Activated T-helper 2 cell treated with anti-CD3 and anti-CD28 coated beads, Interferon-gamma antibody, Interleukin-2, Interleukin-4, amounts not matched to agents 10 μg/mL and 5 μg/mL and 100 μg/mL, durations not matched to agents 14 hours and 24 hours and 36 hours (primary cell): ENCODE data around the gene CTDSPL2. TPM values are rescaled to one million over a fixed set of nuclear protein-coding genes. Genes with fewer than 3 reads are reported as not detected.
"Not testable (repeated sequence)": the region's sequence is repeated elsewhere in the genome, so short reads cannot be mapped to it uniquely, and the experiment has no call there.

Experiments used
- DNase-seq: peaks from one replicate; pipeline ENCODE4 v3.0.0; 2021; ENCODE audit warnings: low spot score
- H3K27ac Mint-ChIP-seq: one replicate; pipeline ENCODE4 v1.8.0; 2021; ENCODE audit warnings: mixed read lengths
- H3K27me3 Mint-ChIP-seq: one replicate; pipeline ENCODE4 v1.8.0; 2021; ENCODE audit warnings: low read depth, mixed read lengths
- H3K36me3 Mint-ChIP-seq: one replicate; pipeline ENCODE4 v1.8.0; 2021; ENCODE audit warnings: low read depth, mixed read lengths
- H3K4me1 Mint-ChIP-seq: one replicate; pipeline ENCODE4 v1.8.0; 2021; ENCODE audit warnings: low read depth, mixed read lengths
- H3K4me3 Mint-ChIP-seq: one replicate; pipeline ENCODE4 v1.8.0; 2021; ENCODE audit warnings: low read depth, mild to moderate bottlenecking, moderate library complexity, mixed read lengths
- H3K9me3 Mint-ChIP-seq: one replicate; pipeline ENCODE4 v1.8.0; 2021; ENCODE audit warnings: mixed read lengths
- intact Hi-C: fragments of 100-400 bp; cut with micrococcal nuclease; formaldehyde crosslinking; loops from one replicate; pipeline ENCODE4 v1.15.1; 2023
- total RNA-seq: library from RNA; stranded (reverse); gene quantifications from 2 replicates; pipeline ENCODE4 v1.2.3, GENCODE V29; 2022

Gene CTDSPL2
- total RNA-seq, 1 donor from 2014 or later, result 69.6 TPM

DNA sequence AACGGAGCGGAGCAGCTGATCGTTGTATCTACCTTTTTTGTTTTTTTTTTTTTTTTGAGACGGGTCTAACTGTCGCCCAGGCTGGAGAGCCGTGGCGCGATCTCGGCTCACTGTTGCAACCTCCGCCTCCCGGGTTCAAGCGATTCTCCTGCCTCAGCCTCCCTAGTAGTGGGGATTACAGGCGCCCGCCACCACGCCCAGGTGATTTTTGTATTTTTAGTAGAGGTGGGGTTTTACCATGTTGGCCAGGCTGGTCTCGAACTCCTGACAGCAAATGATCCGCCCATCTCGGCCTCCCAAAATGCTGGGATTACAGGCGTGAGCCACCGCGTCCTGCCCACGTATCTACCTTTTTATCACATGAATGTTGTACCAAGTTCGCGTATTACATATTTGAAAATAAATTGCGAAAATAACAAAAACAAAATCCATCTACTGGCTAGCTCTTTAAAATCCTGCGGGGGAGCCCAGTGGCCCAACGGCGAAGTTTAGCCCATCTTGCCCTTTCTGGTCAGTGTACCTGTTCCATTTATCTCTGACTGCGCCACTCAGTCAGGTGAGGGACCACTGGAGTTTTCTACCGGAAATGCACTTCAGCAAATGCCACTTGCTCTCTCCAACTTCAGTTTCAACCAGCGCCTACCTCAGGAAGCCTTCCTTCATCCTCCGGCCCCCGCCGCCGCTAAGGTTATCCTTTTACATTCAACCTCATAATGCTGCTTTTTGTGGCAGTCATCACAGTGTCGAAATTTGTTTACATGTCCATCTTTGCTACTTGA lies 108.3 kb downstream of the CTDSPL2 start:
- peak overlapping the region; percentile 87 for H3K27ac Mint-ChIP-seq

DNA sequence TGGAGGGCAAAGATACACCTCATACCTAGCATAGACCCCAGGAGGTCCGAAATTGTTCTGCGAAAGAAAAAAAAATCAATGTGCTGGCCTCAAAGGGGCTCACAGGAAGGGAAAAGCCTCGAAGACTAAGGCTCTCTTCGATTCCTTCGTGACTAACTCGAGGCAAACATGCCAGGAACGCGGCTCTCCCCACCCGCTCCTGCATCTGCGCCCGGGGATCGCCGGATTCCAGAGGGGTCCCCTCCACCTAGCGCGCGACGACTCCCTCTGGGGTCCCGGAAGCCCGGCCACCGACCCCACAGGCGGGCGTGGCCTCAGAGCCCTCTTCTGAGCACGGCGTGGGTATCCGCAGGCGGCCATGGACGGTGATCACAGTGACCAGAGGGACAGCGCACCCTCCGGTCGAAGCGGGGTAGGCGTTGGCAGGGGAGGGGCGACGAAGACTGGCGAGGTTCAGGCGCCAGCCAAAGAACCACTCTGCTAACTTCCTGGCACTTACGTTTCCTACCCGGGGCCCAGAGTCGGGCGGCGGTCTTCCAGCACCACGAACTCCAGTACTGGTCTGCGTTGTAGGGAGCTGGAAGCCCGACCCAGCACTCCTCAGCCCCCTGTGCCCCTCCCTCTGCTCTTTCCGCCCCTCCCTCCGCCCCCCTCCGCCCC lies 109.0 kb downstream of the CTDSPL2 start:
- no peak for DNase-seq
- Mint-ChIP-seq H3K36me3 (peaks cover 54% of the 10 kb centered on the region), H3K4me1 (peaks cover 34% of the 10 kb centered on the region), H3K27ac (peak overlapping the region; percentile 87), H3K27me3 (no peaks in the 10 kb centered on the region), H3K9me3 (no peaks in the 10 kb centered on the region), H3K4me3 (peak overlapping the region; percentile 98)
- intact Hi-C loops, result loop anchor here (1.0 to 10.0 kb wide), 5 partner anchors 36 to 712 kb away; partner anchors contain the start of genes B2M, GOLM2, MFAP1 and PATL2

More for the DNA sequence above, 108.3 kb downstream of the CTDSPL2 start:
- Mint-ChIP-seq H3K9me3 (no peaks in the 10 kb centered on the region), H3K36me3 (peaks cover 49% of the 10 kb centered on the region), H3K4me3 (peak overlapping the region; percentile 98), H3K4me1 (peaks cover 27% of the 10 kb centered on the region), H3K27me3 (no peaks in the 10 kb centered on the region)
- peak; percentile 28 for DNase-seq
- intact Hi-C loops, result loop anchor here (1.0 to 10.0 kb wide), 5 partner anchors 35 to 711 kb away; partner anchors contain the start of genes B2M, GOLM2, MFAP1 and PATL2

DNA sequence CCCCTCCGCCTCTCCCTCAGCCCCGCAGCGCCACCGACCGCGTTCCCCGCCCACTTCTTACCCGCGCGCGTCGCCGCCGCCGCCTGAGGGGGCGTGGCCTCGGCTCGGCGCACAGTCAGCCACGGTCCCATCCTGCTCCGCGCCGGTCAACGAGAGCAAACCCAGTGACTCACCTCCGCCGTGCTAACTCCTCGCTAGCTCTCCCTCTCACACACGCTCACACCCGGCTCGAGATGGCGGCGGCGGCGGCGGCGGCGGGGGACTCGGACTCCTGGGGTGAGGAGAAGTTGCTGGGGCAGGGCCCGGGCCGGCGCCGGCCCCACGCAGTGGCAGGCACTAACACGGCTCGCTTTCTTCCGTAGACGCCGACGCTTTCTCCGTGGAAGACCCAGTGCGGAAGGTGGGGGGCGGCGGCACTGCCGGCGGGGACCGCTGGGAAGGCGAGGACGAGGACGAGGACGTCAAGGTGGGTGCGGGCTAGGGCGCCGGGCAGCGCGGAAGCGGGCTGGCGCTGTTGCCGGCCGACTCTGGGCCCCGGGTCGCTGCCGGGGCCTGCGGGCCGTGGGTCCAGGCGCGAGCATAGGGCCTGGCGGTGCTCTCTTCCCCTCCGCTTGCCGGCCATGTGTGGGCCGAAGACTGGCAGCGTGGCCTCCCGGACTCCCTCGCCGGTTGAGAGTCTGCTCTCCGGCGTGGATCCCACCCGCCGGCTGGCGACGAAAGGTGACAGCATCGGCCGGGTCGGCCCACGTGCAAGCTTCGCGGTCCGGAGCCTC lies 109.7 kb downstream of the CTDSPL2 start, which contains the start of gene EIF3J:
Gene EIF3J (plus strand): TSS at position 186 of the 773 bp plus-strand sequence. CDS start 48 bp downstream, at position 234.
- DNase-seq, result peak; percentile 96
- intact Hi-C loops, result loop anchor here (1.0 to 10.0 kb wide), 7 partner anchors 9 to 712 kb away; partner anchors contain the start of genes B2M, CTDSPL2, GOLM2 and MFAP1
- Mint-ChIP-seq H3K27ac (peak within 1 kb of the TSS; percentile 99), H3K9me3 (no peaks in the 10 kb centered on the region), H3K4me3 (peak within 1 kb of the TSS; percentile 98), H3K27me3 (no peaks in the 10 kb centered on the region), H3K4me1 (peaks cover 41% of the 10 kb centered on the region), H3K36me3 (peaks cover 61% of the 10 kb centered on the region)

DNA sequence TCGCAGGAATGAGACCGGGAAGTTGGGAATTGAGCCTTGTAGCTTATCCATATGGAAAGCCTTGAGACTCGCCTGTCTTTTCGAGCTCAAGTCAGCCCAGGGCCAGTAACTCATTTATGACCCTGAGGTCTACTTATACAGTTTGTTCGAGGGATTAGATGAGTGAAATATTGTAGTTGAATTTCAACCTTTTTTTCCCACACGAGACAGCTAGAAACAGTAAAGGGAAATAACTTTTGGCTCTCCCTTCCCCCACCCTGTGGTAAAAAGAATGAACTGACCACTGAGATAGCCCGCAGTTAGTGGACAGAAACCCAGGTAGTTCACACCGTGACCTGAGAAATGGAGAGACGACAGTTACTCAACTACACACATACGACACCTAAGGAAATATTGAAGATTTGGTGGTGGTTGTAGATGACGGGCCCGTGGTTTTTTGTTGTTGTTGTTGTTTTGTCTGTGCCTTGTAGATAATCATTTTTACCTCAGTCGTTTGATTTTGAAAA lies 110.4 kb downstream of the CTDSPL2 start:
- H3K27ac Mint-ChIP-seq, result peak overlapping the region; percentile 99
- DNase-seq, result no peak
- no peaks in the 10 kb centered on the region for H3K27me3 Mint-ChIP-seq
- intact Hi-C loops, result loop anchor here (1.0 to 10.0 kb wide), 6 partner anchors 9 to 713 kb away; partner anchors contain the start of genes B2M, CTDSPL2, GOLM2 and MFAP1
- no peaks in the 10 kb centered on the region for H3K9me3 Mint-ChIP-seq
- peaks cover 65% of the 10 kb centered on the region for H3K36me3 Mint-ChIP-seq
- peak overlapping the region; percentile 98 for H3K4me3 Mint-ChIP-seq
- peaks cover 47% of the 10 kb centered on the region for H3K4me1 Mint-ChIP-seq

DNA sequence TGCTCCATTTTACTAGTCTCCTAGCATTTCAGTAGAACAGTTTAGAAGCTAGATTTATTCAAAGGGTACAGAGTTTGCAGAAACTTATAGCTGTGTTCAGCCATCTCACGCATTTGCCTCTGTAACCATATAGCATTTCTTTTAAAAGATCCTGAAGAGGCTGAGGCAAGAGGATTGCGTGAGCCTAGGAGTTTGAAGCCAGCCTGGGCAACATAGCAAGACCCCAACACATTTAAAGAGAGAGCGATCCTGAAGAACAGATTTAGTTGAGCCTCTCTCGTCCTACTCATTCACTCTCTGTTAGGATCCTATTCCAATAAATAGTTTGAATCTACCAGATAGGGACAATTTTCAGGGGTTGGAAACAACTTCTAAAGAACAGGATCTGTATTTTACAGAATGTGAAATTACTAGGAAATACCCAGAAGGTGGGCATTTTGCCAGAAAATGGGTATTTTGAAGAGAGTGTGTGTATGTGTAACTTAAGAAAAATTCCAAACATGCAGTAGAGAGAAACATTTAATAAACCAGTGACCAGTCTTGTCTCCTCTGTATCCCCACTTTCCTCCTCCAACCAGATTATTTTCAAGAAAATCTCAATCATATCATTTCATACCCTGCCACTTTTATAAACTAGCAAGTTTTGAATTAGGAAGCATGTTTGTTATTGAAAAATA lies 114.0 kb downstream of the CTDSPL2 start:
- no peaks in the 10 kb centered on the region for H3K9me3 Mint-ChIP-seq
- H3K4me1 Mint-ChIP-seq, result peaks cover 56% of the 10 kb centered on the region
- peak overlapping the region; percentile 66 for H3K27ac Mint-ChIP-seq
- intact Hi-C loops, result no loop called here
- peaks cover 62% of the 10 kb centered on the region for H3K36me3 Mint-ChIP-seq
- H3K27me3 Mint-ChIP-seq, result no peaks in the 10 kb centered on the region
- no peak overlapping the region for H3K4me3 Mint-ChIP-seq
- no peak for DNase-seq

DNA sequence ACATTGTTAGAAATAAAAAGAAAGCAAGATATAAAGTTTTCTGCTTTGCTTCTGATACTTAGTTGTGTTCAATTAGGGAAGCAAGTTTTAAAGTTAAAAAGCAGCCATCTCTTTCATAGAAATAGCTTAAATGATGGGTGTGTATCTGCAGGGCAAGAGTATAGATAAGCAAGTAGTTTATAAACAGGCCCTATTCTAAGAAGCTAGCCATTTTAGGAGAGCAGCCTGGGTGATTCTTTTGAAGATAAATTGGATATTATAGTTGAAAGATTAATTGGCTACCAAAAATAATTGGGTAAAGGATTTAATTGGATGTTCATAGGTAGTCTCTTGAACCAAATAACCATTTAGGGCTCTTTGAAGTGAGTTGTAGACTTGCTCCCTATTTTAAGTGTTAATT lies 115.2 kb downstream of the CTDSPL2 start:
- intact Hi-C loops, result no loop called here
- no peaks in the 10 kb centered on the region for H3K9me3 Mint-ChIP-seq
- peaks cover 62% of the 10 kb centered on the region for H3K4me1 Mint-ChIP-seq
- peaks cover 68% of the 10 kb centered on the region for H3K36me3 Mint-ChIP-seq
- no peak for DNase-seq
- H3K27ac Mint-ChIP-seq, result peak overlapping the region; percentile 35
- H3K4me3 Mint-ChIP-seq, result no peak overlapping the region
- H3K27me3 Mint-ChIP-seq, result no peaks in the 10 kb centered on the region

DNA sequence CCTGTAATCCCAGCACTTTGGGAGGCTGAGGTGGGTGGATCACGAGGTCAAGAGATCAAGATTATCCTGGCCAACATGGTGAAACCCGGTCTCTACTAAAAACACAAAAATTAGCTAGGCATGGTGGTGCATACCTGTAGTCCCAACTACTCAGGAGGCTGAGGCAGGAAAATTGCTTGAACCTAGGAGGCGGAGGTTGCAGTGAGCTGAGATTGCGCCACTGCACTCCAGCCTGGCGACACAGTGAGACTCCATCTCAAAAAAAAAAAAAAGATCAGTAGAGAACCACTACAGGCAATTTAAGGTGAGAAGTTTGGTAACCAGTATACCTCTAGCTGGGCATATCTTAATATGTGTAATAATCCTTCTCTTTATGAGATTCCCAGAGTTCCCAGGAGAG lies 117.3 kb downstream of the CTDSPL2 start:
- peaks cover 54% of the 10 kb centered on the region for H3K4me1 Mint-ChIP-seq
- peak overlapping the region; percentile 67 for H3K27ac Mint-ChIP-seq
- H3K9me3 Mint-ChIP-seq, DNase-seq, H3K27me3 Mint-ChIP-seq: not testable (repeated sequence)
- peak overlapping the region; percentile 33 for H3K4me3 Mint-ChIP-seq
- intact Hi-C loops, result loop anchor here (5.0 kb wide), 1 partner anchor 237 kb away; no protein-coding TSS in a partner anchor
- peaks cover 62% of the 10 kb centered on the region for H3K36me3 Mint-ChIP-seq

DNA sequence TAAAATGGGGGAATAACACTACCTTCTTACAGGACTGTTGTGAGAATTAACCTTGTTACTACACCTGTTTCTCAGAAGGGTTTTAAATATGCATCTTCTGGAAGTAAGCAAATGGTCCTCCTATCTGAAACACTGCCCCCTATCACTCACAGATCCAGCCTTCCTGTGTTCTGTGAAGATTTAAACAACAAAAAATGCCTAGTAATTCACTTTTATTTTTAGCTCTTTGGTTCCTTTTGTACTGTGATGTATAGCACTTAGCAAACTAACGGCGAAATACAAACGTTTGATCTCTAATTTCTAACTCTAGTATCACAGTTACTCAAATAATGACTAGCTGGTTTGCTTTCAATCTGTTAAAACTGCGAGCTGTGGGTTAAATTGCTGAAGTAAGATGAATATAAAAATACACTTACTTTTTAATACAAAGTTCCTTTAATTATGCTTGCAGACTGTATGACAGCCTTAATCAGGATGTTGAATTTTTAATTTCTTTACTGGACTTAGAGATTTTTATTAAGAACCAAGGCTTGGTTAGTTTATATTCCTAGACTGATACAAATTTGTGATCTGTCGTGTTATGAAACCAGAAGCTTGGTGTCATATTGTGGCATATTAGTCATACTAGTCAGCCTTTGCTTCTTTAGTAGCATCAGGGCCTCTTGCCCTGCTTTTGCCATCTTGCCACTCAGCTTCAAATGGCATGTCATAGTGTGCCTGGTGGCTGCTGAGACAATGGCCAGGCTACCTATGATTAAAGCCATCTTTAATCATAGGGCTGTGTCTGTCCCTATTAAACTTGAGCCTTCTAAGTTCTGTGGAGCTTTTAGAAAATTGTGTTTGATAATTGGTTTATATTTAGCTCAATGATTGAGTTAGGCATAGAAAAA lies 118.7 kb downstream of the CTDSPL2 start:
- no peaks in the 10 kb centered on the region for H3K9me3 Mint-ChIP-seq
- H3K27ac Mint-ChIP-seq, result peak overlapping the region; percentile 87
- no peaks in the 10 kb centered on the region for H3K27me3 Mint-ChIP-seq
- H3K4me3 Mint-ChIP-seq, result peak overlapping the region; percentile 53
- DNase-seq, result peak; percentile 39
- peaks cover 60% of the 10 kb centered on the region for H3K36me3 Mint-ChIP-seq
- H3K4me1 Mint-ChIP-seq, result peaks cover 47% of the 10 kb centered on the region
- intact Hi-C loops, result loop anchor here (1.0 to 5.0 kb wide), 2 partner anchors 9 to 239 kb away; partner anchors contain the start of gene EIF3J

DNA sequence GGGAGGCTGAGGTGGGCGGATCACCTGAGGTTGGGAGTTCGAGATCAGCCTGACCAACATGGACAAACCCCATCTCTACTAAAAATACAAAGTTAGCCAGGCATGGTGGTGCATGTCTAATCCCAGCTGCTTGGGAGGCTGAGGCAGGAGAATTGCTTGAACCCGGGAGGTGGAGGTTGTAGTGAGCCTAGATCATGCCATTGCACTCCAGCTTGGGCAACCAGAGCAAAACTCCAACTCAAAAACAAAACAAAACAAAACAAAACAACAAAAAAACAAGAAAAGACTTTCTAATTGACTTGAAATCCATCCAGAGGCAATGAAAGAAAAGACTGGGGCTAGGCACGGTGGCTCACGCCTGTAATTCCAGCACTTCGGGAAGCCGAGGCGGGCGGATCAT lies 121.7 kb downstream of the CTDSPL2 start:
- H3K36me3 Mint-ChIP-seq, result peaks cover 51% of the 10 kb centered on the region
- intact Hi-C loops, result loop anchor here (5.0 kb wide), 1 partner anchor 242 kb away; no protein-coding TSS in a partner anchor
- DNase-seq, H3K4me3 Mint-ChIP-seq, H3K27me3 Mint-ChIP-seq, H3K9me3 Mint-ChIP-seq: not testable (repeated sequence)
- H3K4me1 Mint-ChIP-seq, result peaks cover 25% of the 10 kb centered on the region
- peak overlapping the region; percentile 22 for H3K27ac Mint-ChIP-seq

DNA sequence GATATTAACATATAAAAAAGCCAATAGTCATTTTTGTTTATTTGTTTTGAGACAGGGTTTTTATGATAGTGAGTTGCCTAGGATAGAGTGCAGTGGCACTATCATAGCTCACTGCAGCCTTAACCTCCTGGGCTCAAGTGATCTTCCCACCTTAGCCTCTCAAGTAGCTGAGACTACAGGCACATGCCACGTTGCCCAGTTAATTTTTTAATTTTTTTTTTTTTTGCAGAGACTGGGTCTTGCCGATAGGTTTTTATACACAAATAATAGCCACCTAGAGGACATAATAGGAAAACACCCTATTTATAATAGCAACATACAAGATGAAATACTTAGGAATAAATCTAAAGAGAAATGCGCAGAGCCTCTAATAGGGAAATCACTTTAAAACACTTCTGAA lies 122.8 kb downstream of the CTDSPL2 start:
- Mint-ChIP-seq H3K36me3 (peaks cover 62% of the 10 kb centered on the region), H3K4me3 (no peak overlapping the region), H3K4me1 (peaks cover 33% of the 10 kb centered on the region), H3K27ac (no peak overlapping the region), H3K27me3 (no peaks in the 10 kb centered on the region), H3K9me3 (no peaks in the 10 kb centered on the region)
- intact Hi-C loops, result no loop called here
- no peak for DNase-seq

DNA sequence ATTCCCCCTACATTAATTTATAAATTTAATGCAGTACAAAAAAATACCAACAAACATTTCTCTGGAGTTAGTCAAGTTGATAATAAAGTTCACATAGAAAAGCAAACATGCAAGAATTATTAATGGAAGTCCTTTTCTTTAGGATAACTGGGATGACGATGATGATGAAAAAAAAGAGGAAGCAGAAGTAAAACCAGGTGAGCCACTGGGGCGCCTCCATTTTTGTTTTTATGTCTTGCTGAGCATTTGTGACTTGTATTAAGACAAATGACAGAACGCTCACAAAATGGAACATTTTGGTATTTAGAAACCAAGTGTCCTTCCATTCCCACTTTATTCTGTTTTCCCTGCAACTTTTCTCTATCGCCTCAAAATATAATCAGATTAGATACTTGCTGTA lies 123.3 kb downstream of the CTDSPL2 start:
- no peaks in the 10 kb centered on the region for H3K9me3 Mint-ChIP-seq
- no peak overlapping the region for H3K4me3 Mint-ChIP-seq
- H3K36me3 Mint-ChIP-seq, result peaks cover 66% of the 10 kb centered on the region
- intact Hi-C loops, result no loop called here
- DNase-seq, result no peak
- no peaks in the 10 kb centered on the region for H3K27me3 Mint-ChIP-seq
- H3K4me1 Mint-ChIP-seq, result peaks cover 34% of the 10 kb centered on the region
- H3K27ac Mint-ChIP-seq, result no peak overlapping the region
